Astrocyte (in vitro differentiated cells and primary cell): ENCODE measurements around the gene WSB2.

Source experiments
- EZH2 ChIP-seq: IDR thresholded peaks from 2 replicates; pipeline ENCODE4 v1.6.1; 2012; ENCODE audit warnings: mild to moderate bottlenecking, low read length, inconsistent platforms; ENCODE audit not compliant: insufficient read depth
- TF ChIP-seq, protein P1 (sequence below): IDR thresholded peaks from 2 replicates; pipeline ENCODE4 v1.5.1; 2011; ENCODE audit warnings: low read depth, mild to moderate bottlenecking, inconsistent platforms, low read length, moderate library complexity; ENCODE audit not compliant: insufficient read depth

DNA sequence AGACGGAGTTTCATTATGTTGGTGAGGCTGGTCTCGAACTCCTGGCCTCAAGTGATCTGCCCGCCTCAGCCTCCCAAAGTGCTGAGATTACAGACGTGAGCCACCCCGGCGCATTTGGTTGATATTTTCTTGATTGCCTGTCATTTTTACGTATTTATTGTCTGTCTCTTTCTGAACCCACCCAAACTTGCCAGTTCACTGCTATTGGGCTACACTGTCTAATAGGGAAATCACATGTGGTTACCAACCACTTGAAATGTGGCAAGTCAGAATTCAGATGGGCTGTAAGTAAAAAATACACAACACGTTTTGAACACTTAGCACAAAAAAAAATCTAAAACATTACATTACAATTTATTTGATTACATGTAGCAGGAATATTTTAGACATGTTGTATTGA, 2.1 kb downstream of the WSB2 start:
- TF ChIP-seq, protein P1, sequence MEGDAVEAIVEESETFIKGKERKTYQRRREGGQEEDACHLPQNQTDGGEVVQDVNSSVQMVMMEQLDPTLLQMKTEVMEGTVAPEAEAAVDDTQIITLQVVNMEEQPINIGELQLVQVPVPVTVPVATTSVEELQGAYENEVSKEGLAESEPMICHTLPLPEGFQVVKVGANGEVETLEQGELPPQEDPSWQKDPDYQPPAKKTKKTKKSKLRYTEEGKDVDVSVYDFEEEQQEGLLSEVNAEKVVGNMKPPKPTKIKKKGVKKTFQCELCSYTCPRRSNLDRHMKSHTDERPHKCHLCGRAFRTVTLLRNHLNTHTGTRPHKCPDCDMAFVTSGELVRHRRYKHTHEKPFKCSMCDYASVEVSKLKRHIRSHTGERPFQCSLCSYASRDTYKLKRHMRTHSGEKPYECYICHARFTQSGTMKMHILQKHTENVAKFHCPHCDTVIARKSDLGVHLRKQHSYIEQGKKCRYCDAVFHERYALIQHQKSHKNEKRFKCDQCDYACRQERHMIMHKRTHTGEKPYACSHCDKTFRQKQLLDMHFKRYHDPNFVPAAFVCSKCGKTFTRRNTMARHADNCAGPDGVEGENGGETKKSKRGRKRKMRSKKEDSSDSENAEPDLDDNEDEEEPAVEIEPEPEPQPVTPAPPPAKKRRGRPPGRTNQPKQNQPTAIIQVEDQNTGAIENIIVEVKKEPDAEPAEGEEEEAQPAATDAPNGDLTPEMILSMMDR = no peak
- no peak for TF ChIP-seq EZH2
